PC-9 (cell line): ENCODE data around the gene TENT4A. TPM values are rescaled to one million over a fixed set of nuclear protein-coding genes. Genes with fewer than 3 reads are reported as not detected.

Experiments used
- BruUV-seq: library from RNA; stranded (reverse); fragments of 400-500 nt; replicated peaks from 2 replicates; lab custom pipeline; 2021; lab: Mats Ljungman, UMichigan
- CTCF ChIA-PET: fragments of 300-600 bp; sonication (Branson Sonifier 250); formaldehyde crosslinking; loops from one replicate; lab custom pipeline; 2022; ENCODE audit warnings: antibody characterized with exemption; lab: Charles Lee
- POLR2A ChIA-PET: fragments of 300-600 bp; sonication (Branson Sonifier 250); formaldehyde crosslinking; loops from one replicate; lab custom pipeline; 2022; ENCODE audit warnings: antibody characterized with exemption; ENCODE audit not compliant: unreplicated experiment; lab: Charles Lee
- DNase-seq, 2 experiments: peaks; one replicate each; pipeline versions ENCODE4 v3.0.0 to v3.0.0-alpha.2; 2015 to 2022; ENCODE audit warnings: mixed read lengths in 1 of 2
- H2AFZ ChIP-seq: fragments of 200-600 bp; sonication (generic); 2 replicates; pipeline ENCODE4 v1.8.1; 2017; ENCODE audit warnings: antibody characterized with exemption
- H3F3A ChIP-seq: fragments of 200-600 bp; sonication (generic); 2 replicates; pipeline ENCODE4 v1.8.1; 2017; ENCODE audit warnings: antibody characterized with exemption, mild to moderate bottlenecking, low read depth; ENCODE audit not compliant: insufficient read depth
- H3K27ac ChIP-seq: fragments of 200-600 bp; sonication (generic); 2 replicates; pipeline ENCODE4 v1.6.1; 2016; ENCODE audit warnings: mixed run types
- H3K27me3 ChIP-seq: fragments of 200-600 bp; sonication (generic); 2 replicates; pipeline ENCODE4 v1.6.1; 2016; ENCODE audit warnings: low read depth, mixed run types; ENCODE audit not compliant: insufficient read depth
- H3K36me3 ChIP-seq: fragments of 200-600 bp; sonication (generic); 2 replicates; pipeline ENCODE4 v1.6.1; 2016; ENCODE audit warnings: low read depth, mixed run types
- H3K4me1 ChIP-seq: fragments of 200-600 bp; sonication (generic); replicated peaks from 2 replicates; pipeline ENCODE4 v1.6.1; 2016; ENCODE audit warnings: mixed run types; ENCODE audit not compliant: insufficient read depth
- H3K4me2 ChIP-seq: fragments of 200-600 bp; sonication (generic); 2 replicates; pipeline ENCODE4 v1.6.1; 2017; ENCODE audit warnings: mixed run types
- H3K4me3 ChIP-seq: fragments of 200-600 bp; sonication (generic); 2 replicates; pipeline ENCODE4 v1.6.1; 2016; ENCODE audit warnings: mixed run types
- H3K79me2 ChIP-seq: fragments of 200-600 bp; sonication (generic); 2 replicates; pipeline ENCODE4 v1.6.1; 2017; ENCODE audit warnings: low read depth, mixed run types
- H3K9me2 ChIP-seq: fragments of 200-600 bp; sonication (generic); 2 replicates; pipeline ENCODE4 v1.8.1; 2017; ENCODE audit warnings: mild to moderate bottlenecking; ENCODE audit not compliant: insufficient read depth
- H3K9me3 ChIP-seq: fragments of 200-600 bp; sonication (generic); 2 replicates; pipeline ENCODE4 v1.8.1; 2016; ENCODE audit warnings: low read depth; ENCODE audit not compliant: insufficient read depth
- H4K20me1 ChIP-seq: fragments of 200-600 bp; sonication (generic); 2 replicates; pipeline ENCODE4 v1.8.1; 2017; ENCODE audit not compliant: insufficient read depth
- EZH2 ChIP-seq: fragments of 200-600 bp; sonication (generic); IDR thresholded peaks from 2 replicates; pipeline ENCODE4 v1.8.0; 2017; ENCODE audit warnings: antibody characterized with exemption, low read depth
- intact Hi-C: fragments of 100-400 bp; cut with micrococcal nuclease; formaldehyde crosslinking; loops from one replicate; pipeline ENCODE4 v1.10.0; 2022; ENCODE audit not compliant: unreplicated experiment
- total RNA-seq: library from RNA; stranded (reverse); gene quantifications from 2 replicates; pipeline ENCODE4 v1.2.3, GENCODE V29; 2021
- TF ChIP-seq, protein P1 (sequence below): fragments of 200-600 bp; sonication (generic); conservative IDR thresholded peaks from 2 replicates; pipeline ENCODE4 v1.6.1; 2017; ENCODE audit warnings: mixed run types, antibody characterized with exemption, mild to moderate bottlenecking, moderate library complexity

TENT4A gene
- total RNA-seq, 1 experiment from 2014 or later = 84.8 TPM

GRCh38 chr5:6708814-6709213, 4.4 kb upstream of the TENT4A start:
- Histone ChIP-seq H3K36me3 (no peaks in the 10 kb centered on the region), H3K27me3 (no peaks in the 10 kb centered on the region), H2AFZ (no peak overlapping the region), H3K27ac (no peak overlapping the region), H3K9me3 (no peaks in the 10 kb centered on the region), H3K4me2 (no peak overlapping the region), H3F3A (peaks cover 32% of the 10 kb centered on the region), H3K4me3 (no peak overlapping the region), H3K4me1 (peaks cover 24% of the 10 kb centered on the region), H3K79me2 (no peaks in the 10 kb centered on the region), H3K9me2 (no peaks in the 10 kb centered on the region), H4K20me1 (no peaks in the 10 kb centered on the region)
- POLR2A ChIA-PET = no interaction called here
- no peak for DNase-seq
- no peak for TF ChIP-seq EZH2
- CTCF ChIA-PET = no interaction called here
- no TSS peak for BruUV-seq
- intact Hi-C loops = no loop called here

DNA sequence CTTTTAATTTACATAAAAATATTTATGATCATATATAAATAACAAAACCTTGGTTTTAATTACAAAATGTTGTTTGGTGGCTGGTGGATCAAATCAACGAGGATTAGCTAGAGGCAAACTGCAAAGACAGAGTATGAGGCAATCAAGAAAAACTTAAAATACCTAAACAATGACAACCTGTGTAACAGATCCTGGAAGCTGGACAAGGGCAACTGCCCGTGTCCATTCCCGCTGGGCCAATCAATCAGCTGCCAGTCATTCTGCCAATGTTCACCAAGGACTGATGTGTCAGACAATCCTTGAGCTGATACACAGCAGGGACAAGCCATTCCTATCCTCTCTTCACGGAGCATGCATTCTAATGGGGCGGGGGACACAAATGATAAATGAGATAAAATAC, 3.2 kb upstream of the TENT4A start:
- CTCF ChIA-PET = no interaction called here
- Histone ChIP-seq H3K27me3 (no peaks in the 10 kb centered on the region), H3K27ac (no peak overlapping the region), H3K4me2 (no peak overlapping the region), H3K9me2 (no peaks in the 10 kb centered on the region), H3K4me3 (no peak overlapping the region), H3K9me3 (no peaks in the 10 kb centered on the region), H2AFZ (no peak overlapping the region), H3F3A (peaks cover 21% of the 10 kb centered on the region), H3K36me3 (no peaks in the 10 kb centered on the region), H3K4me1 (peaks cover 12% of the 10 kb centered on the region), H3K79me2 (peaks cover 7% of the 10 kb centered on the region), H4K20me1 (peaks cover 5% of the 10 kb centered on the region)
- TF ChIP-seq, protein P1, sequence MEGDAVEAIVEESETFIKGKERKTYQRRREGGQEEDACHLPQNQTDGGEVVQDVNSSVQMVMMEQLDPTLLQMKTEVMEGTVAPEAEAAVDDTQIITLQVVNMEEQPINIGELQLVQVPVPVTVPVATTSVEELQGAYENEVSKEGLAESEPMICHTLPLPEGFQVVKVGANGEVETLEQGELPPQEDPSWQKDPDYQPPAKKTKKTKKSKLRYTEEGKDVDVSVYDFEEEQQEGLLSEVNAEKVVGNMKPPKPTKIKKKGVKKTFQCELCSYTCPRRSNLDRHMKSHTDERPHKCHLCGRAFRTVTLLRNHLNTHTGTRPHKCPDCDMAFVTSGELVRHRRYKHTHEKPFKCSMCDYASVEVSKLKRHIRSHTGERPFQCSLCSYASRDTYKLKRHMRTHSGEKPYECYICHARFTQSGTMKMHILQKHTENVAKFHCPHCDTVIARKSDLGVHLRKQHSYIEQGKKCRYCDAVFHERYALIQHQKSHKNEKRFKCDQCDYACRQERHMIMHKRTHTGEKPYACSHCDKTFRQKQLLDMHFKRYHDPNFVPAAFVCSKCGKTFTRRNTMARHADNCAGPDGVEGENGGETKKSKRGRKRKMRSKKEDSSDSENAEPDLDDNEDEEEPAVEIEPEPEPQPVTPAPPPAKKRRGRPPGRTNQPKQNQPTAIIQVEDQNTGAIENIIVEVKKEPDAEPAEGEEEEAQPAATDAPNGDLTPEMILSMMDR = no peak
- no peak for TF ChIP-seq EZH2
- no TSS peak for BruUV-seq
- intact Hi-C loops = no loop called here
- DNase-seq = peak in 1 of 2 experiments; percentile 57
- POLR2A ChIA-PET = no interaction called here

DNA sequence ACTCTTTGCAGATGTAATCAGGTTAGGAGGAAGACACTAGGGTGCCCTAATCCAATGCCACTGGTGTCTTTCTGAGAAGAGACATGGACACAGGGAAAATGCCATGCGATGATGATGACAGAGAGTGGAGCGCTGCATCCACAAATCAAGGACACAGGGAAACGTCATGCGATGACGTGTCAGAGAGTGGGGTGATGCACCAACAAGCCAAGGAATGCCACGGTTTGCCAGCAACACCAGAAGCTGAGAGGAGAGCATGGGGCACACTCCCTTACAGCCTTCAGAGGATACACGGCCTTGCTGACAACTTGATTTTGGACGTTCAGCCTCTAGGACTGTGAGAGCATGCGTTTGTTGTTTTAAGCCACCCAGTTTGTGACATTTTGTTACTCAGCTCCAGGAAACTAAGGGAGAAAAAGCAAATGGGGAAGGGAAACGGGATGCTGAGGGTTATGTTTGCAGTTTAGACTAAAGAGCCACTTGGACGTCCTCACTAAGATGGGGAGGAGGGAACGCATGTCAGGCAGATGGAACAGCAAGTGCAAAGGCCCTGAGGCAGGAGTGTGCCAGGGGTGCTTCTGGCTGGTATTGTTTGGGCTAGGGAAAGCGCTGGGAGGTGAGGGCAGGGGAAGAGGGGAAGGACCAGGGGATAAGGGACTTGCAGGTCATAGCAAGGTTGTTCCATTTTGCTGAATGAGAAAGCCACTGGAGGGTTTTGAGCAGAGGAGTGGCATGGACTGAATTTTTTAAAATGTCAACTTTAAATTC, 2.5 kb upstream of the TENT4A start:
- BruUV-seq = no TSS peak
- POLR2A ChIA-PET = no interaction called here
- H3K36me3 ChIP-seq = no peaks in the 10 kb centered on the region

More for the DNA sequence above, 2.5 kb upstream of the TENT4A start:
- no peak for DNase-seq
- Histone ChIP-seq H3K9me2 (no peaks in the 10 kb centered on the region), H4K20me1 (peaks cover 11% of the 10 kb centered on the region), H3K4me3 (no peak overlapping the region), H3K27ac (no peak overlapping the region), H3K9me3 (no peaks in the 10 kb centered on the region), H3K27me3 (no peaks in the 10 kb centered on the region), H3K79me2 (peaks cover 14% of the 10 kb centered on the region), H3K4me2 (peak overlapping the region; percentile 81; the same call in 1 of the 2 replicates), H3K4me1 (peaks cover 15% of the 10 kb centered on the region), H3F3A (peaks cover 19% of the 10 kb centered on the region), H2AFZ (no peak overlapping the region)
- CTCF ChIA-PET = no interaction called here
- intact Hi-C loops = no loop called here
- no peak for TF ChIP-seq EZH2
- TF ChIP-seq, protein P1 = no peak
